ENCODE data around the gene UTS2B. TPM values are rescaled to one million over a fixed set of nuclear protein-coding genes. Genes with fewer than 3 reads are reported as not detected.
A peak's percentile ranks its signal among the peaks of the same experiment; 100 is the strongest.

Gene UTS2B
- total RNA-seq, 2 experiments from 2014 or later, result not detected

- Mint-ChIP-seq H3K27ac (no peak overlapping the region), H3K36me3 (ENCODE audit: low read depth) (no peaks in the 10 kb centered on the region), H3K4me1 (ENCODE audit: low read depth) (no peaks in the 10 kb centered on the region), H3K4me3 (no peak overlapping the region), H3K27me3 (no peaks in the 10 kb centered on the region), H3K9me3 (no peaks in the 10 kb centered on the region)
- DNase-seq (no peak), ATAC-seq (no peak)
- ChIA-PET POLR2A (no interaction called here), CTCF (no interaction called here)
- intact Hi-C loops (cut with micrococcal nuclease), result no loop called here
- TF ChIP-seq CTCF (IDR thresholded peaks at IDR 0.05), result no peak
Observed at GRCh38 chr3:191302451-191302850, 27.9 kb downstream of the UTS2B start.

- H3K27ac Mint-ChIP-seq, result no peak overlapping the region
- ATAC-seq (no peak), DNase-seq (no peak)
- no peaks in the 10 kb centered on the region for H3K36me3 Mint-ChIP-seq (ENCODE audit: low read depth)
- H3K4me3 Mint-ChIP-seq, result no peak overlapping the region
- H3K27me3 Mint-ChIP-seq, result no peaks in the 10 kb centered on the region
- intact Hi-C loops (cut with micrococcal nuclease), result no loop called here
- ChIA-PET CTCF (no interaction called here), POLR2A (no interaction called here)
- no peaks in the 10 kb centered on the region for H3K4me1 Mint-ChIP-seq (ENCODE audit: low read depth)
- no peaks in the 10 kb centered on the region for H3K9me3 Mint-ChIP-seq
- no peak for TF ChIP-seq CTCF (IDR thresholded peaks at IDR 0.05)
Observed at GRCh38 chr3:191301782-191302411, 28.4 kb downstream of the UTS2B start.

- intact Hi-C loops (cut with micrococcal nuclease), result no loop called here
- no peak for TF ChIP-seq CTCF (IDR thresholded peaks at IDR 0.05)
- H3K27me3 Mint-ChIP-seq, result no peaks in the 10 kb centered on the region
- no peaks in the 10 kb centered on the region for H3K9me3 Mint-ChIP-seq
- no peaks in the 10 kb centered on the region for H3K36me3 Mint-ChIP-seq (ENCODE audit: low read depth)
- no peak overlapping the region for H3K27ac Mint-ChIP-seq
- DNase-seq (no peak), ATAC-seq (no peak)
- CTCF ChIA-PET, result no interaction called here
- no peak overlapping the region for H3K4me3 Mint-ChIP-seq
- POLR2A ChIA-PET, result no interaction called here
- H3K4me1 Mint-ChIP-seq (ENCODE audit: low read depth), result no peaks in the 10 kb centered on the region
Observed at GRCh38 chr3:191301017-191301416, 29.3 kb downstream of the UTS2B start.

- POLR2A ChIA-PET, result no interaction called here
- Mint-ChIP-seq H3K4me3 (no peak overlapping the region), H3K4me1 (ENCODE audit: low read depth) (no peaks in the 10 kb centered on the region), H3K27me3 (no peaks in the 10 kb centered on the region), H3K27ac (no peak overlapping the region), H3K36me3 (ENCODE audit: low read depth) (no peaks in the 10 kb centered on the region), H3K9me3 (no peaks in the 10 kb centered on the region)
- intact Hi-C loops (cut with micrococcal nuclease), result no loop called here
- CTCF ChIA-PET, result no interaction called here
- DNase-seq (peak; percentile 2), ATAC-seq (no peak)
- no peak for TF ChIP-seq CTCF (IDR thresholded peaks at IDR 0.05)
Observed at GRCh38 chr3:191300422-191300821, 29.9 kb downstream of the UTS2B start.

GRCh38 chr3:191298846-191299245 is 31.5 kb downstream of the UTS2B start:
- ChIA-PET CTCF (no interaction called here), POLR2A (no interaction called here)
- Mint-ChIP-seq H3K36me3 (ENCODE audit: low read depth) (no peaks in the 10 kb centered on the region), H3K4me1 (ENCODE audit: low read depth) (no peaks in the 10 kb centered on the region), H3K27me3 (no peaks in the 10 kb centered on the region), H3K4me3 (no peak overlapping the region), H3K27ac (no peak overlapping the region), H3K9me3 (no peaks in the 10 kb centered on the region)
- DNase-seq (no peak), ATAC-seq (no peak)
- intact Hi-C loops (cut with micrococcal nuclease), result no loop called here
- TF ChIP-seq CTCF (IDR thresholded peaks at IDR 0.05), result no peak
